Activated naive CD8-positive, alpha-beta T cell treated with anti-CD3 and anti-CD28 coated beads, Interleukin-2, amount 10 ng/mL, durations not matched to agents 7 days and 5 days (primary cell): ENCODE measurements around the gene COPZ2. TPM values are rescaled to one million over a fixed set of nuclear protein-coding genes. Genes with fewer than 3 reads are reported as not detected.
A peak's percentile ranks its signal among the peaks of the same experiment; 100 is the strongest.

Experiments
- ATAC-seq: fragments of 150-1000 bp; cut with Tn5 transposase; one replicate; pipeline ENCODE4 v1.10.0; 2021; ENCODE audit warnings: low read depth, moderate library complexity
- POLR2A ChIA-PET: fragments of 350-600 bp; sonication (Branson Sonifier 250); formaldehyde crosslinking; loops from one replicate; lab custom pipeline; 2021; ENCODE audit warnings: antibody characterized with exemption; lab: Charles Lee
- DNase-seq: peaks from one replicate; pipeline ENCODE4 v3.0.0; 2021
- H3K27ac Mint-ChIP-seq: one replicate; pipeline ENCODE4 v1.8.0; 2022; ENCODE audit warnings: mild to moderate bottlenecking, mixed read lengths
- H3K27me3 Mint-ChIP-seq: one replicate; pipeline ENCODE4 v1.8.0; 2022; ENCODE audit warnings: mild to moderate bottlenecking, moderate library complexity, mixed read lengths
- H3K36me3 Mint-ChIP-seq: one replicate; pipeline ENCODE4 v1.8.0; 2021; ENCODE audit warnings: mild to moderate bottlenecking, mixed read lengths
- H3K4me1 Mint-ChIP-seq: one replicate; pipeline ENCODE4 v1.8.0; 2021; ENCODE audit warnings: mixed read lengths
- H3K4me3 Mint-ChIP-seq: one replicate; pipeline ENCODE4 v1.8.0; 2022; ENCODE audit warnings: mild to moderate bottlenecking, moderate library complexity, mixed read lengths
- H3K9me3 Mint-ChIP-seq: one replicate; pipeline ENCODE4 v1.8.0; 2021; ENCODE audit warnings: mixed read lengths
- total RNA-seq, 2 experiments: library from RNA; stranded (reverse); gene quantifications; one replicate each; pipeline ENCODE4 v1.2.3, GENCODE V29; 2021

The COPZ2 gene
- total RNA-seq, 2 experiments from 2014 or later: 6.1 to 8.8 TPM

GRCh38 chr17:48066656-48067055 lies 29.1 kb upstream of the COPZ2 start:
- H3K27me3 Mint-ChIP-seq: no peaks in the 10 kb centered on the region
- no peak overlapping the region for H3K4me3 Mint-ChIP-seq
- H3K4me1 Mint-ChIP-seq: peaks cover 1% of the 10 kb centered on the region
- ATAC-seq (no peak), DNase-seq (no peak)
- no peaks in the 10 kb centered on the region for H3K9me3 Mint-ChIP-seq
- POLR2A ChIA-PET: interaction anchor here (2.7 kb wide), 1 partner anchor 18 kb away, joined by 8 read pairs; the partner anchor contains the start of gene NFE2L1
- H3K27ac Mint-ChIP-seq: peak overlapping the region; percentile 23
- peaks cover 7% of the 10 kb centered on the region for H3K36me3 Mint-ChIP-seq

- peaks cover 6% of the 10 kb centered on the region for H3K36me3 Mint-ChIP-seq
These were observed 28.6 kb upstream of the COPZ2 start for GRCh38 chr17:48066192-48066591.

GRCh38 chr17:48064638-48065037 lies 27.0 kb upstream of the COPZ2 start:
- Mint-ChIP-seq H3K4me1 (peaks cover 4% of the 10 kb centered on the region), H3K27ac (no peak overlapping the region), H3K9me3 (no peaks in the 10 kb centered on the region), H3K4me3 (no peak overlapping the region), H3K27me3 (no peaks in the 10 kb centered on the region), H3K36me3 (peaks cover 15% of the 10 kb centered on the region)
- POLR2A ChIA-PET: interaction anchor here (0.6 kb wide), 2 partner anchors 18 to 39 kb away, joined by 4 to 5 read pairs; no protein-coding TSS in a partner anchor
- no peak for DNase-seq
- no peak for ATAC-seq

More at GRCh38 chr17:48066192-48066591, 28.6 kb upstream of the COPZ2 start:
- Mint-ChIP-seq H3K27ac (no peak overlapping the region), H3K27me3 (no peaks in the 10 kb centered on the region), H3K4me1 (peaks cover 3% of the 10 kb centered on the region), H3K4me3 (no peak overlapping the region), H3K9me3 (no peaks in the 10 kb centered on the region)
- DNase-seq (no peak), ATAC-seq (no peak)
- POLR2A ChIA-PET: interaction anchor here (2.7 kb wide), 1 partner anchor 18 kb away, joined by 8 read pairs; the partner anchor contains the start of gene NFE2L1

- ATAC-seq: no peak
- Mint-ChIP-seq H3K27me3 (no peaks in the 10 kb centered on the region), H3K4me1 (peaks cover 4% of the 10 kb centered on the region), H3K9me3 (no peaks in the 10 kb centered on the region), H3K4me3 (no peak overlapping the region), H3K36me3 (peaks cover 31% of the 10 kb centered on the region), H3K27ac (no peak overlapping the region)
- DNase-seq: no peak
- POLR2A ChIA-PET: no interaction called here
These were observed 24.7 kb upstream of the COPZ2 start for GRCh38 chr17:48062273-48062672.

- ATAC-seq: no peak
- Mint-ChIP-seq H3K9me3 (no peaks in the 10 kb centered on the region), H3K27ac (no peak overlapping the region), H3K4me3 (no peak overlapping the region), H3K36me3 (peaks cover 45% of the 10 kb centered on the region), H3K4me1 (peaks cover 14% of the 10 kb centered on the region), H3K27me3 (no peaks in the 10 kb centered on the region)
- POLR2A ChIA-PET: interaction anchor here (3.8 kb wide), 1 partner anchor 13 kb away, joined by 17 read pairs; the partner anchor contains the start of gene NFE2L1
- no peak for DNase-seq
These were observed 22.7 kb upstream of the COPZ2 start for GRCh38 chr17:48060249-48060648.

GRCh38 chr17:48059125-48059668 lies 21.6 kb upstream of the COPZ2 start:
- Mint-ChIP-seq H3K9me3 (no peaks in the 10 kb centered on the region), H3K27me3 (no peaks in the 10 kb centered on the region), H3K4me3 (no peak overlapping the region), H3K36me3 (peaks cover 45% of the 10 kb centered on the region), H3K4me1 (peaks cover 18% of the 10 kb centered on the region), H3K27ac (no peak overlapping the region)
- POLR2A ChIA-PET: interaction anchor here (1.3 to 3.8 kb wide), 3 partner anchors 9 to 22 kb away, joined by 3 to 17 read pairs (median 4); partner anchors contain the start of gene NFE2L1
- ATAC-seq: no peak
- no peak for DNase-seq

- Mint-ChIP-seq H3K4me1 (peaks cover 18% of the 10 kb centered on the region), H3K27ac (no peak overlapping the region), H3K36me3 (peaks cover 44% of the 10 kb centered on the region), H3K9me3 (no peaks in the 10 kb centered on the region), H3K4me3 (no peak overlapping the region), H3K27me3 (no peaks in the 10 kb centered on the region)
- ATAC-seq (no peak), DNase-seq (no peak)
- POLR2A ChIA-PET: interaction anchor here (1.3 to 3.8 kb wide), 3 partner anchors 9 to 23 kb away, joined by 3 to 17 read pairs (median 4); partner anchors contain the start of gene NFE2L1
These were observed 21.0 kb upstream of the COPZ2 start for GRCh38 chr17:48058393-48059124.

- DNase-seq (no peak), ATAC-seq (no peak)
- Mint-ChIP-seq H3K9me3 (no peaks in the 10 kb centered on the region), H3K27me3 (no peaks in the 10 kb centered on the region), H3K36me3 (peaks cover 47% of the 10 kb centered on the region), H3K4me1 (peaks cover 26% of the 10 kb centered on the region), H3K27ac (no peak overlapping the region), H3K4me3 (no peak overlapping the region)
- POLR2A ChIA-PET: interaction anchor here (3.8 kb wide), 1 partner anchor 10 kb away, joined by 17 read pairs; the partner anchor contains the start of gene NFE2L1
These were observed 20.0 kb upstream of the COPZ2 start for GRCh38 chr17:48057626-48058025.

GRCh38 chr17:48056879-48057278 lies 19.3 kb upstream of the COPZ2 start:
- DNase-seq: no peak
- no peaks in the 10 kb centered on the region for H3K27me3 Mint-ChIP-seq
- no peaks in the 10 kb centered on the region for H3K9me3 Mint-ChIP-seq
- H3K4me1 Mint-ChIP-seq: peaks cover 32% of the 10 kb centered on the region
- no peak for ATAC-seq
- H3K27ac Mint-ChIP-seq: peak overlapping the region; percentile 68
- peaks cover 45% of the 10 kb centered on the region for H3K36me3 Mint-ChIP-seq
- POLR2A ChIA-PET: interaction anchor here (1.1 to 3.8 kb wide), 2 partner anchors 10 to 14 kb away, joined by 4 to 17 read pairs; partner anchors contain the start of gene NFE2L1
- H3K4me3 Mint-ChIP-seq: no peak overlapping the region

- peaks cover 37% of the 10 kb centered on the region for H3K4me1 Mint-ChIP-seq
- POLR2A ChIA-PET: interaction anchor here (1.1 to 1.4 kb wide), 2 partner anchors 9 to 13 kb away, joined by 4 read pairs; no protein-coding TSS in a partner anchor
- no peak for ATAC-seq
These were observed 18.7 kb upstream of the COPZ2 start for GRCh38 chr17:48056246-48056745.

GRCh38 chr17:48055531-48056245 lies 18.1 kb upstream of the COPZ2 start:
- peak overlapping the region; percentile 68 for H3K27ac Mint-ChIP-seq
- H3K9me3 Mint-ChIP-seq: no peaks in the 10 kb centered on the region
- POLR2A ChIA-PET: interaction anchor here (0.9 to 1.4 kb wide), 3 partner anchors 9 to 18 kb away, joined by 3 to 4 read pairs (median 4); no protein-coding TSS in a partner anchor
- peaks cover 42% of the 10 kb centered on the region for H3K4me1 Mint-ChIP-seq
- peak overlapping the region; percentile 21 for H3K4me3 Mint-ChIP-seq
- DNase-seq: no peak
- ATAC-seq: no peak
- H3K36me3 Mint-ChIP-seq: peaks cover 46% of the 10 kb centered on the region
- H3K27me3 Mint-ChIP-seq: no peaks in the 10 kb centered on the region

More at GRCh38 chr17:48056246-48056745, 18.7 kb upstream of the COPZ2 start:
- Mint-ChIP-seq H3K36me3 (peaks cover 47% of the 10 kb centered on the region), H3K27me3 (no peaks in the 10 kb centered on the region), H3K4me3 (no peak overlapping the region), H3K9me3 (no peaks in the 10 kb centered on the region), H3K27ac (peak overlapping the region; percentile 68)
- DNase-seq: no peak

GRCh38 chr17:48054238-48055185 lies 16.9 kb upstream of the COPZ2 start:
- DNase-seq (no peak), ATAC-seq (no peak)
- Mint-ChIP-seq H3K9me3 (no peaks in the 10 kb centered on the region), H3K27ac (peak overlapping the region; percentile 68), H3K4me3 (peak overlapping the region; percentile 21), H3K4me1 (peaks cover 52% of the 10 kb centered on the region), H3K27me3 (no peaks in the 10 kb centered on the region), H3K36me3 (peaks cover 46% of the 10 kb centered on the region)
- POLR2A ChIA-PET: interaction anchor here (0.9 to 1.4 kb wide), 2 partner anchors 8 to 19 kb away, joined by 3 to 4 read pairs; no protein-coding TSS in a partner anchor
